GM18868 (cell line): ENCODE data around the gene TLN1.

Experiments used
- ATAC-seq: cut with Tn5 transposase; IDR thresholded peaks from one replicate; pipeline ENCODE4 v1.9.1; 2021; ENCODE audit warnings: mild to moderate bottlenecking, moderate library complexity; ENCODE audit not compliant: unreplicated experiment

TLN1 gene

DNA sequence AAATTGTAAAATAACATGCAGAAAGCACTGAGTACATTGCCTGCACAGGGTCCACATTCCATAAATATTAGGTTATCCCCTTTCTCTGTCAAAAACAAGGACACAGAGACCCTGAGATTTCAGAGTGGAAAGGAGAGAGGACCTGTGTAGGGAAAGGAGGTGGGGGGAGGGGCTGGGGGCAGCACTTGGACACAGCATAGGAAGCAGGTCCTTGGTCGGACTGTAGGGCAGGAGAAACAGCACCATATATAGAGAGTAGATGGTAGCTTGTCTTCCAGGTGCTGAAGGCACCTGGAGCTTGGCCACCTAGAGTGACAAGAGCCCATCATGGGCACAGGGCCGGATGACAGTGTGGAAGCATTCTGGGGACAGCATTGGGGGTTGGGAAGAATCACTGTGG, 44.7 kb downstream of the TLN1 start:
- ATAC-seq, result no peak

DNA sequence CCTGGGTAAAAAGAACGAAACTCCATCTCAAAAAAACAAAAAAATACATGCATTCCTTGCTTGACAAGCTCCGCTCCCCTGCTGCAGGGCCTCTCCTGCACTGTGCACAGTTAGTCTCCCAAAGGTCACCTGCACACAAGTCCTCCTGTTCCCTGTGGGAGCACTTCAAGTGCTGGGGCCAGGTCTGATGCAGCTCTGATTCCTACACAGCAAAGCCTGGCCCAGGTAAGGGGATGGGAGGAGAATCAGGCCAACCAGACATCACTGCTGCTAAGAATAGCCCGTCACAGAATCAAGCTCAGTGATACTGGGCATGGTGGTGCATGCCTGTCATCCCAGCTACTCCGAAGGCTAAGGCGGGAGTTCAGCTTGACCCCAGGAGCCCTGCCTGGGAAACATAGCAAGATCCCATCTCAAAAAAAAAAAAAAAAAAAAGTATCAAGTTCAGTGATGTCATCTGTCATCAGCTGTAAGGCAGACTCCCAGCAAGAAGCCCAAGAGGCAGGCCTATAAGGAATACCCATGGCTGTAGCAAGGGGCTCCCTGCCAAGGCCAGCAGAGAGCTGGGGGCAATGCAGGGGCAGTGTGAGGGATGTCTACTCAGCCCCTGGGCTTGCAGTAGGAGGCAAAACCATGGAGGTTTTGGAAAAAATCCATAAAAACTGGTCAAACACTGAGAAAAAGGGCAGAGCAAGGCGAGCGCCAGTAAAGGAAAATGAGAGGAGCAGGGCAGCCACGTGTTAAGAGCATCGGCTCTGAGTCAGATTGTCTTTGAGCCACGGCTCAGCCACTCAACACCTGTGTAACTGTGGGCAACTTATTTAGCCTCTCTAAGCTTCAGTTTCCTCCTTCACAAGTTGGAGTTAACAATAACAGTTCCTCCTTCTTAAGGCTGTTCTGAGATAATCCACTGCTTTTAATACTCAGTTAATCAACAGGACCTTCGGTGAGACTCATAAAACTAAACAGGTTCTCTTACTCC, 45.5 kb downstream of the TLN1 start:
- ATAC-seq, result no peak

DNA sequence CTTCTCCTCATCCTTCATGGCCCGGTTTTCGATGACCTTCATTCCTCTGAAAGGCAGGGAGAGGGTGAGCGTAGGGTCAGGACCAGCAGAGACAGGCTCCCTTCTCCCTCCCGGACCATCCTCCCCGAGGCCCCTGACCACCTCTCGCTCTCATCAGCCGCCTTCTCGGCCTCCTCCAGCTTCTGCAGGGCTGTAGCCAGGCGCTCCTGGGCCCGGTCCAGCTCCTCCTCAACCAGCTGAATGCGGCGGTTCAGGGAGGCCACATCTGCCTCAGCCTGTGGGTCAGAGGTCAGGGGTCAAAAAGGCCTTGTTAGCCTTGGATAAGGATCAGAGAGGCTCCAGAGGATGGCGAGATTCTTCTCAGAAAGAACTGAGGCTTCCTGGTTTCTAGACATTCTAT, 46.5 kb downstream of the TLN1 start:
- ATAC-seq, result no peak

DNA sequence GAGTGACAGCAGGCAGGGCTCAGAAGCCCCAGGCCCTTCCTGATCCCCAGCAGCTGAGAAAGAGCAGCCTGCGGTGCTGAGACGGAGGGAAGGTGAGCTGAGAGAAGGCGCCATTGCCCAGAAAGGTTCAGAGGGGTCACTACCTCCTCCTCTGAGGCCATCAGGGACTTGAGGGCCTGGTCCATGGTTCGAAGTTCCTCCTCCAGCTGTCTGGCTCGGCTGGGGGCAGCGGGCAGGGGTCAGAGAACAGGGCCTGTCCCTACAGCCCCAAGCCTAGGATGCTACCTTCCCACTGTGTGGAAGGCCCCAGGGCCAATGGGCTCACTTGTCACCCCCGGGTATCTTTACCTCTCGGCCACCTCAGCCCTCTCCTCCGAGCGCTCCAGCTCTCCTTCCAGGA, 47.1 kb downstream of the TLN1 start:
- no peak for ATAC-seq

DNA sequence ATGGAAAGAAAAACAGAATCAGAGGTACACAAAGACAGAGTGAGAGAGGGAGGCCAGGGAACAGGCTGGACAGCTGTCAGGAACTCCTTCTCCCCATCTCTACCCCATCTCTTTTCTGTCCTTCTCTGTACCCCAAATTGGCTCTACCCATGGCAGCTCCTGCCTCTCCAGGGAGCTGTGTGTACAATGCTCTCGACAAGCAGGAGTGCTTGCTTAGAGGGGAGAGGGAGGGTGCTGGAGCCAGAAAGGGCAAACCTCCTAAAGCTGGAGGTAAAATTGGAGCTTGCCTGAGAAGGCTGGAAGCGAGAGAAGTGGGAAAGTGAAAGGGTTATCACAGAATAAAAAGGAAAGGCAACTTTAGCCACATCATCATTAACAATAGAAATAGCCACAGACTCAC, 48.7 kb downstream of the TLN1 start:
- ATAC-seq, result no peak

DNA sequence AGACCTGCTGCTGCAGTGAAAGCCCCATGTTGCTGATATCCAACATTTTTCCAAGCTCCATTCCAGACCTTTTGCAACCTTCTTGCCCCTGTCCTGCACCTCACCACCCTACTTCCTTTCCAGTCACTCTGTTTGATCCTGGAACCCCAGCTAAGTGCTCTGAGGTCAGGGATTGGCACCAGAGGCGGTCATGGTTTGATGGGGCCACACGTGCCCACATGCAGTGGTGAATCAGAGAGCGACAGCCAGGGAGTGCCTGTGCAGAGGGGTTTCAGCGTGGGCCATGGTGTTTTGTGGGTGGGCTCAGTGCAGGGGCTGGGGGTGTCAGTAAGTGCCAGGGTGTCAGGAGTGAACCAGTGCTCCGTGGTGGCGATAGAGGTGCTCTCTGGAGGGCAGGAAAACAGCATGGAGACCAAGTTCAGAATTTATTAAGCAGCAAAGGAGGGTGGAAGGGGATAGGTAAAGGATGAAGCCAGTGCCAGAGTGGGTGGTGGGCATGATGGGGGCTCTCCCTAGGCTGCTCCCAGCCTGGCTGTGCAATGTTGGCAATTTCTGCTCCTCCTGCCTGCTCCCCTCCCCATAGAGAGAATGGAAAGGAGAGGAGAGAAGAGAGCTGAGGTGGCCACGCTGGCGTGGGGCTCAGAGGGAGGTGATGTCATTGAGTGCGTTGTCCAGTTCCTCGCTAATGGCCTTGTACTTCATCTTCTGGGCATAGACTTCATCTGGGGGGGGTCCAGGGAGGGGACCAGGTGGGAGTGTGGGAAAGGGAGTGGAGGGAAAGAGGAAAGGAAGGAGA, 49.3 kb downstream of the TLN1 start:
- no peak for ATAC-seq

DNA sequence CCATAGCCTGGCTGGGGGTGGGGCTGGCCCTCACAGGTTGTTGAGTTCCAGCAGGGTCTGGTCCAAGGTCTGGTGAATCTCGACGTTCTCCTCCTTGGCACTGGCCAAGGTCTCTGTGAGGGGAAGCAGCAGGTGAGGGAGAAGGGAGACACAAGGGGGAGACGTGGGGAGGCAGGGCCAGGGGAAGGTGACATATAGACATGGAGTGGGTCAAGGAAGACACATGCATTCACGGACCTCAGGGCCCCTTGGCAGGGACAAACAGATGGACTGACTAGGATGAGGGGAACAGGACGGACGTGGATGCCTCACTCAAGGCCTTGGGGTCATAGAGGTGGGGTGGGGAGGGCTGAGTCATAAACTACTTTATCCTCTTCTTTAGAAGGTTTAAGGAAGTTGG, 49.9 kb downstream of the TLN1 start:
- no peak for ATAC-seq

DNA sequence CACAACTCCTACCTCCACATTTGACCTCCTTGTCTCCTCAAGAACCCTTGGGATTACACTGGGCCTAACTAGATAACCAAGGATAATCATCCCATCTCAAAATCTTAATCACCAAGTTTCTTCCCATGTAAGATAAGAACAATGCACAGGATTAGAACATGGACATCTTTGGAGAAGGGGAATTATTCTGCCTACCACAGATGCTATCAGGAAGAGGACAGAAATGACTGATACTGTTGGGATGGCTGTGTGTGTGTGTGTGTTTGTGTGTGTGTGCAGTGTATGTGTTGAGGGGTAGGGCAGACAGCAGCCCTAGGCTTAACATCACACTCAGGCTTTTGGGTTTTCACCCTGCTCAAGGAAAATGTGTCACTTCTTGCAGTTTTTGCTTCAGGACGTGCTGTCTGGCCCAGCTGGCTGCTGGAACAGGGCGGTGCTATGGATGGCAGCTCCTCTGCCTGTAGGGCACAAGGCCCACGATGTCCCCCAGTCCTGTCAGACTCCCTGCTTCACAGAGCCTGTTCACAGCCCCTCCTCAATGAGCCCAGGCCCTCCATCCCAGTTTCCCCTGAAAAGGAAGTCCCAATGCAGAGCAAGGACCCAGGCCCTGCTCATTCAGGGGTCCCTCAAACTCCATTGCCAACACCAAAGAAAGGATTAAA, 50.5 kb downstream of the TLN1 start:
- no peak for ATAC-seq

DNA sequence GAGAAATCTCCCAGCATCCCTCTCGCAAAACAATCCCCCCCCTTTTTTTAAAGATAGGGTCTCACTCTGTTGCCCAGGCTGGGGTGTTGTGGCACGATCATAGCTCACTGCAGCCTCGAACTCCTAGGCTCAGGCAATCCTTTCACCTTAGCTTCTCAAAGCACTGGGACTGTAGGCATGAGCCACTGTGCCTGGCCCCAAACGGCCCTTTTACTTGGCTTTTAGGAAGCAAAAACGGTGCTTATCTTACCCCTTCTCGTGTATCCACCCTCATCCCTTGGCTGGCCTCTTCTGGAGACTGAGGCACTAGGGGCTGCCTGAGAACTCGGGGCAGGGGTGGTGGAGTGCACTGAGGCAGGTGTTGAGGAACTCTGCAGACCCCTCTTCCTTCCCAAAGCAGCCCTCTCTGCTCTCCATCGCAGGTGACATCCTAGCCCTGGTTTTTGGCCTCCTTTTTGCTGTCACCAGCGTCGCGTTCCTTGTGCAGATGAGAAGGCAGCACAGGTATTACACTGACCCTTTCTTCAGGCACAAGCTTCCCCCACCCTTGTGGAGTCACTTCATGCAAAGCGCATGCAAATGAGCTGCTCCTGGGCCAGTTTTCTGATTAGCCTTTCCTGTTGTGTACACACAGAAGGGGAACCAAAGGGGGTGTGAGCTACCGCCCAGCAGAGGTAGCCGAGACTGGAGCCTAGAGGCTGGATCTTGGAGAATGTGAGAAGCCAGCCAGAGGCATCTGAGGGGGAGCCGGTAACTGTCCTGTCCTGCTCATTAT, 51.5 kb downstream of the TLN1 start:
- no peak for ATAC-seq

DNA sequence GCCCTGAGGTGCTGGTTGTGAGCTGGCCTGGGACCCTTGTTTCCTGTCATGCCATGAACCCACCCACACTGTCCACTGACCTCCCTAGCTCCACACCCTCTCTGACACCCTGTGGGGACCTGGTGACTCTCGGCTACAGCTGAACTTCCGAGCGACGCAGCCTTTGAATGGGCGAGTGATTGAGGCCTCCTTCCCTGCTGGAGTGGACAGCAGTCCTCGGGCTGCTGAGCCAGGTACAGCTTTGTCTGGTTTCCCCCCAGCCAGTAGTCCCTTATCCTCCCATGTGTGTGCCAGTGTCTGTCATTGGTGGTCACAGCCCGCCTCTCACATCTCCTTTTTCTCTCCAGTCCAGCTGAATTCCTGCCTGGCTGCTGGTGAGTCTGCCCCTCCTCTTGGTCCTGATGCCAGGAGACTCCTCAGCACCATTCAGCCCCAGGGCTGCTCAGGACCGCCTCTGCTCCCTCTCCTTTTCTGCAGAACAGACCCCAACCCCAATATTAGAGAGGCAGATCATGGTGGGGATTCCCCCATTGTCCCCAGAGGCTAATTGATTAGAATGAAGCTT, 52.1 kb downstream of the TLN1 start:
- no peak for ATAC-seq

DNA sequence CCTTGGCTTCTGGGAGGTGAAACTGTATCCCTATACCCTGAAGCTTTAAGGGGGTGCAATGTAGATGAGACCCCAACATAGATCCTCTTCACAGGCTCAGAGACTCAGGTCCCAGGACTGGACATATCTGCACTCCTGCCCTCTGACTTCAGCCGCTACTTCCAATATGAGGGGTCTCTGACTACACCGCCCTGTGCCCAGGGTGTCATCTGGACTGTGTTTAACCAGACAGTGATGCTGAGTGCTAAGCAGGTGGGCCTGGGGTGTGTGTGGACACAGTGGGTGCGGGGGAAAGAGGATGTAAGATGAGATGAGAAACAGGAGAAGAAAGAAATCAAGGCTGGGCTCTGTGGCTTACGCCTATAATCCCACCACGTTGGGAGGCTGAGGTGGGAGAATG, 52.9 kb downstream of the TLN1 start:
- no peak for ATAC-seq

DNA sequence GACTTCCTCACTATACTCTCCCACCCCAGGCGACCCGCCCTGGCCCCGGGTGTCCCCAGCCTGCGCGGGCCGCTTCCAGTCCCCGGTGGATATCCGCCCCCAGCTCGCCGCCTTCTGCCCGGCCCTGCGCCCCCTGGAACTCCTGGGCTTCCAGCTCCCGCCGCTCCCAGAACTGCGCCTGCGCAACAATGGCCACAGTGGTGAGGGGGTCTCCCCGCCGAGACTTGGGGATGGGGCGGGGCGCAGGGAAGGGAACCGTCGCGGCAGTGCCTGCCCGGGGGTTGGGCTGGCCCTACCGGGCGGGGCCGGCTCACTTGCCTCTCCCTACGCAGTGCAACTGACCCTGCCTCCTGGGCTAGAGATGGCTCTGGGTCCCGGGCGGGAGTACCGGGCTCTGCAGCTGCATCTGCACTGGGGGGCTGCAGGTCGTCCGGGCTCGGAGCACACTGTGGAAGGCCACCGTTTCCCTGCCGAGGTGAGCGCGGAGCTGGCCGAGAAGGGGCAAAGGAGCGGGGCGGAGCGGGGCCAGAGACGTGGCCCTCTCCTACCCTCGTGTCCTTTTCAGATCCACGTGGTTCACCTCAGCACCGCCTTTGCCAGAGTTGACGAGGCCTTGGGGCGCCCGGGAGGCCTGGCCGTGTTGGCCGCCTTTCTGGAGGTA, 56.1 kb downstream of the TLN1 start:
- ATAC-seq, result peak; percentile 62

DNA sequence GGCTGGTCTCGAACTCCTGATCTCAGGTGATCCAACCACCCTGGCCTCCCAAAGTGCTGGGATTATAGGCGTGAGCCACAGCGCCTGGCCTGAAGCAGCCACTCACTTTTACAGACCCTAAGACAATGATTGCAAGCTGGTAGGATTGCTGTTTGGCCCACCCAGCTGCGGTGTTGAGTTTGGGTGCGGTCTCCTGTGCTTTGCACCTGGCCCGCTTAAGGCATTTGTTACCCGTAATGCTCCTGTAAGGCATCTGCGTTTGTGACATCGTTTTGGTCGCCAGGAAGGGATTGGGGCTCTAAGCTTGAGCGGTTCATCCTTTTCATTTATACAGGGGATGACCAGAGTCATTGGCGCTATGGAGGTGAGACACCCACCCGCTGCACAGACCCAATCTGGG, 56.8 kb downstream of the TLN1 start:
- ATAC-seq, result no peak

DNA sequence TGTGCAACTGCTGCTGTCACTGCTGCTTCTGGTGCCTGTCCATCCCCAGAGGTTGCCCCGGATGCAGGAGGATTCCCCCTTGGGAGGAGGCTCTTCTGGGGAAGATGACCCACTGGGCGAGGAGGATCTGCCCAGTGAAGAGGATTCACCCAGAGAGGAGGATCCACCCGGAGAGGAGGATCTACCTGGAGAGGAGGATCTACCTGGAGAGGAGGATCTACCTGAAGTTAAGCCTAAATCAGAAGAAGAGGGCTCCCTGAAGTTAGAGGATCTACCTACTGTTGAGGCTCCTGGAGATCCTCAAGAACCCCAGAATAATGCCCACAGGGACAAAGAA, 58.0 kb downstream of the TLN1 start:
- ATAC-seq, result no peak

DNA sequence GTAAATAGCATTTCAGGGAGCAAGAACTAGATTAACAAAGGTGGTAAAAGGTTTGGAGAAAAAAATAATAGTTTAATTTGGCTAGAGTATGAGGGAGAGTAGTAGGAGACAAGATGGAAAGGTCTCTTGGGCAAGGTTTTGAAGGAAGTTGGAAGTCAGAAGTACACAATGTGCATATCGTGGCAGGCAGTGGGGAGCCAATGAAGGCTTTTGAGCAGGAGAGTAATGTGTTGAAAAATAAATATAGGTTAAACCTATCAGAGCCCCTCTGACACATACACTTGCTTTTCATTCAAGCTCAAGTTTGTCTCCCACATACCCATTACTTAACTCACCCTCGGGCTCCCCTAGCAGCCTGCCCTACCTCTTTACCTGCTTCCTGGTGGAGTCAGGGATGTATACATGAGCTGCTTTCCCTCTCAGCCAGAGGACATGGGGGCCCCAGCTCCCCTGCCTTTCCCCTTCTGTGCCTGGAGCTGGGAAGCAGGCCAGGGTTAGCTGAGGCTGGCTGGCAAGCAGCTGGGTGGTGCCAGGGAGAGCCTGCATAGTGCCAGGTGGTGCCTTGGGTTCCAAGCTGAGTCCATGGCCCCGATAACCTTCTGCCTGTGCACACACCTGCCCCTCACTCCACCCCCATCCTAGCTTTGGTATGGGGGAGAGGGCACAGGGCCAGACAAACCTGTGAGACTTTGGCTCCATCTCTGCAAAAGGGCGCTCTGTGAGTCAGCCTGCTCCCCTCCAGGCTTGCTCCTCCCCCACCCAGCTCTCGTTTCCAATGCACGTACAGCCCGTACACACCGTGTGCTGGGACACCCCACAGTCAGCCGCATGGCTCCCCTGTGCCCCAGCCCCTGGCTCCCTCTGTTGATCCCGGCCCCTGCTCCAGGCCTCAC, 58.6 kb downstream of the TLN1 start, which contains the start of gene CA9:
Gene CA9, plus strand, starts transcription at position 797 of the 893 bp plus-strand sequence. Its CDS starts 32 bp downstream, at position 829.
- ATAC-seq, result no peak

DNA sequence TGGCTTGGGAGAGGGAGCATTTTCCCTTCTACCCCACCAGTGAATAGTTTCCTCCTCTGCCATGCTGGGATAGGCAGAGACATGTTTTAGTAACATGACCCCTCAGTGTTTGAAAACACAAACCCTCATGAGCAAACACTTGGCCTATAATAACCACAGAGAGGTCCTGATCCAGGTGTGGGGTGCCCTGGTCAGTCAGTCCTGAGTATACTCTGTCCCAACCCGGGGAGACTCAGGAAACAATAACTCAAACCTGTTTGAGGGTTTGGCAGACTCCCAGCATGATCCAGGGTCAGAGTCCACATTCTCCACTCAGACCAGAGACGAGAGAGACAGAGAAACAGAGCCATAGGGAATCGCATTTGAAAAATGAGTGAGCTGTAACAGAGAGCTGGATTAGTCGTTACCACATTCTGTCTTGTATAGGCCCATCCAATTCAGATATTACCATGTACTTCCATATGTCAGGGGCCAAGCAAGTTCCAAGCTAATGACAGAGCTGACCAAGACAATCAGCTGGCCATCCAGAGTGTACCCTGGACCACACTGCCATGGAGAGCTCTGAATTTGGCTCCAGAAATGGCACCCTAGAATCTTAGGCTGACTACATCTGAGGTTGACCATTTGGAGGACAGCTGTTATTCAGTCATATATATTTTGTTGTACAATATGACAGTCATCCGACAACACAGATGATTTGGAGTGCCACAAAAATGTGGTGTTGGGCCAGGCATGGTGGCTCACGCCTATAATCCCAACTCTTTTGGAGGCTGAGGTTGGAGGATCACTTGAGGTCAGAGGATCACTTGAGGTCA, 62.5 kb downstream of the TLN1 start:
- no peak for ATAC-seq

DNA sequence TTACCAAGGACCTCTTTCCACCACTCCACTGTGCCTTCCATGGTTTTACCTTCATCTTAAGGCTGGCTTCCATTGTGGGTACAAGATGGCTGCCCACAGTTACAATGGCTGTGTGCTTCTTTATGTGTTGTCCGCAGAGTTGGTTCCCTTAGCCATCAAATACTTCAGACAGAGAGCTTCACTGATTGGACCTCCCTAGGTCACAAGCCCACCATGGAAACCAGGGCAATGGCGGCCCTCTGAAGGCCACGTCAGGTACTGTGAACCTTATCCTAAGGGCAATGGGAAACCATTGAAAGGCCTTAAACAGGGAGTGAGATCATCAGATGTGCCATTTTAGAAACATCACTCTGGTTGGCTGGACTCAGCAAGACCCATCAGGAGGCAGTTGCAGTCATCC, 64.1 kb downstream of the TLN1 start:
- no peak for ATAC-seq

DNA sequence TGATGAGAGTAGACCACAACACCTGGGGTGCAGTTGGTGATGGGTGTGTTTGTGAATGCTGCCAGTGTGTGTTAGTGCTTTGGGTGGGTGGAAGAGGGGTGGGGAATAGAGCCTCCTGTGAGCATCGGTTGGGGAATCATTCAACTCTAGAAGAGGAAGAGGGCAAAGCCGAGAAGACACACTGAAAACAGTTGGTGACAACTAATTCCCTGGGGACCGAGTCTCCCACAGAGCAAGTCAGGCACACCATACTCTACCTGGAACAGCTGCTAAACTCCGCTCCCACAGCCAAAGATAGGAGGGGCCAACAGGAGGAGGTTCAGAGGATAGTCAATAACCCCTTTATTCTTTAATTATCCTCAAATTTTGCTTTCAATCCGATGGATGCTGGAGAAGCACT, 65.4 kb downstream of the TLN1 start:
- no peak for ATAC-seq
